HepG2 (cell line): ENCODE data around the gene TPD52L2. TPM values are rescaled to one million over a fixed set of nuclear protein-coding genes. Genes with fewer than 3 reads are reported as not detected.

ENCODE experiments used
- ATAC-seq: fragments of 200-7000 bp; cut with Tn5 transposase; 3 replicates; pipeline ENCODE4 v1.9.1; 2020; ENCODE audit warnings: mild to moderate bottlenecking, moderate library complexity
- BruUV-seq: library from RNA; stranded (reverse); fragments of 400-500 nt; replicated peaks from 2 replicates; lab custom pipeline; 2021; lab: Mats Ljungman, UMichigan
- CTCF ChIA-PET: fragments of 300-600 bp; formaldehyde crosslinking; extraction: SDS; loops from one replicate; lab custom pipeline; 2021; ENCODE audit warnings: low total read pairs, inconsistent platforms, low intra/inter-chr PET ratio; lab: Yijun Ruan, JAX
- POLR2A ChIA-PET: fragments of 350-600 bp; sonication (Branson Sonifier 250); formaldehyde crosslinking; loops from one replicate; lab custom pipeline; 2020; ENCODE audit warnings: antibody characterized with exemption, inconsistent platforms; lab: Yijun Ruan, JAX
- DNase-seq: peaks from one replicate; pipeline ENCODE4 v3.0.0-alpha.2; 2015; ENCODE audit warnings: low spot score
- FAIRE-seq: peaks from 3 replicates; lab custom pipeline; 2011; peaks lifted over from hg19 to GRCh38; lab: Jason Lieb, UNC
- H2AFZ ChIP-seq: one replicate; pipeline ENCODE4 v1.6.1; 2011; ENCODE audit warnings: low read length, inconsistent platforms
- H3K27ac ChIP-seq: fragments of 300-600 bp; 3 replicates; pipeline ENCODE4 v1.8.0; 2011; ENCODE audit warnings: mixed run types, mild to moderate bottlenecking, mixed read lengths, low read length, inconsistent platforms; ENCODE audit not compliant: insufficient read depth; ENCODE audit errors: extremely low read length
- H3K27me3 ChIP-seq, 2 experiments: fragments of 200-600 bp in 1 of 2; 2 replicates in 1 of 2; 3 replicates in 1 of 2; pipeline versions ENCODE4 v1.6.0 to v1.8.0; 2011; ENCODE audit warnings: low read length in 2 of 2, mild to moderate bottlenecking in 2 of 2, moderate library complexity in 2 of 2, inconsistent platforms in 1 of 2; ENCODE audit not compliant: insufficient read depth in 2 of 2, control insufficient read depth in 1 of 2
- H3K36me3 ChIP-seq, 2 experiments: fragments of 200-600 bp in 1 of 2; replicated peaks in 1 of 2; 2 replicates in 1 of 2; 3 replicates in 1 of 2; pipeline versions ENCODE4 v1.5.1 to v1.8.0; 2011; ENCODE audit warnings: low read length in 2 of 2, inconsistent platforms in 1 of 2; ENCODE audit not compliant: insufficient read depth in 2 of 2, control insufficient read depth in 1 of 2
- H3K4me1 ChIP-seq: 2 replicates; pipeline ENCODE4 v1.5.1; 2012; ENCODE audit warnings: low read length, inconsistent platforms; ENCODE audit not compliant: insufficient read depth
- H3K4me2 ChIP-seq: 2 replicates; pipeline ENCODE4 v1.6.0; 2011; ENCODE audit warnings: low read depth, low read length, inconsistent platforms
- H3K4me3 ChIP-seq, 3 experiments: fragments of 200-600 bp in 1 of 3; sonication (generic), shearing (Covaris generic) in 1 of 3; replicated peaks in 1 of 3; 2 replicates each; pipeline ENCODE4 v1.5.1; 2011 to 2016; ENCODE audit warnings: low read length in 3 of 3, inconsistent platforms in 2 of 3, low read depth in 2 of 3, mild to moderate bottlenecking in 2 of 3, control low read depth in 1 of 3, mixed read lengths in 1 of 3; ENCODE audit not compliant: insufficient read depth in 1 of 3
- H3K79me2 ChIP-seq: one replicate; pipeline ENCODE4 v1.6.1; 2011; ENCODE audit warnings: low read length, inconsistent platforms; ENCODE audit not compliant: insufficient read depth
- H3K9ac ChIP-seq: 2 replicates; pipeline ENCODE4 v1.6.0; 2011; ENCODE audit warnings: mild to moderate bottlenecking, low read depth, low read length, inconsistent platforms; ENCODE audit not compliant: insufficient read depth
- H3K9me3 ChIP-seq: 2 replicates; pipeline ENCODE4 v1.5.1; 2012; ENCODE audit warnings: mild to moderate bottlenecking, low read length
- H4K20me1 ChIP-seq: 2 replicates; pipeline ENCODE4 v1.6.0; 2011; ENCODE audit warnings: inconsistent platforms, mild to moderate bottlenecking, low read length, moderate library complexity; ENCODE audit not compliant: insufficient read depth
- AGO1 ChIP-seq: fragments of 200-400 bp; formaldehyde crosslinking; IDR thresholded peaks from 2 replicates; pipeline ENCODE4 v1.6.1; 2017; ENCODE audit warnings: mild to moderate bottlenecking, low read depth, low read length, moderate library complexity; ENCODE audit not compliant: poor library complexity, severe bottlenecking
- ARID2 ChIP-seq: sonication (generic); formaldehyde crosslinking; IDR thresholded peaks from 2 replicates; pipeline ENCODE4 v1.8.1; 2022; ENCODE audit warnings: mild to moderate bottlenecking, missing genetic modification reagents, borderline replicate concordance
- BORCS8-MEF2B ChIP-seq: sonication (generic); formaldehyde crosslinking; IDR thresholded peaks from 2 replicates; pipeline ENCODE4 v1.8.0; 2022; ENCODE audit warnings: mild to moderate bottlenecking, missing genetic modification reagents
- EEA1 ChIP-seq: sonication (generic); formaldehyde crosslinking; IDR thresholded peaks from 2 replicates; pipeline ENCODE4 v1.5.1; 2020; ENCODE audit warnings: mild to moderate bottlenecking, missing genetic modification reagents, borderline replicate concordance
- KMT2B ChIP-seq: IDR thresholded peaks from 2 replicates; pipeline ENCODE4 v1.6.1; 2016; ENCODE audit warnings: missing genetic modification reagents, missing compliant biosample characterization
- MAFG ChIP-seq: sonication (generic); formaldehyde crosslinking; IDR thresholded peaks from 2 replicates; pipeline ENCODE4 v1.5.1; 2020; ENCODE audit warnings: mild to moderate bottlenecking, missing genetic modification reagents
- MEF2D ChIP-seq: sonication (generic); formaldehyde crosslinking; IDR thresholded peaks from 2 replicates; pipeline ENCODE4 v1.5.1; 2020; ENCODE audit warnings: mild to moderate bottlenecking, missing genetic modification reagents
- SP1 ChIP-seq, 2 experiments: fragments of 450-650 bp in 1 of 2; sonication (generic) in 1 of 2; formaldehyde crosslinking in 1 of 2; IDR thresholded peaks; 2 replicates each; pipeline versions ENCODE4 v1.4.0 to v1.6.1; 2016 to 2020; ENCODE audit warnings: missing genetic modification reagents in 1 of 2
- TMF1 ChIP-seq: sonication (generic); formaldehyde crosslinking; IDR thresholded peaks from 2 replicates; pipeline ENCODE4 v1.8.1; 2022; ENCODE audit warnings: low read depth, missing genetic modification reagents
- ZFX ChIP-seq: sonication (generic); formaldehyde crosslinking; IDR thresholded peaks from 2 replicates; pipeline ENCODE4 v1.4.0; 2020; ENCODE audit warnings: mild to moderate bottlenecking, low read depth, missing genetic modification reagents, moderate library complexity
- ZNF354B ChIP-seq: sonication (generic); formaldehyde crosslinking; IDR thresholded peaks from 2 replicates; pipeline ENCODE4 v1.8.0; 2022; ENCODE audit warnings: mild to moderate bottlenecking, missing genetic modification reagents
- ZNF775 ChIP-seq: sonication (generic); formaldehyde crosslinking; IDR thresholded peaks from 2 replicates; pipeline ENCODE4 v1.4.0; 2020; ENCODE audit warnings: missing genetic modification reagents, mild to moderate bottlenecking, moderate library complexity, borderline replicate concordance
- WGBS: methylation state at CpG from one replicate; pipeline ENCODE4 v1.1.6; 2017; ENCODE audit warnings: low lambda C conversion rate; 5-methylcytosine and 5-hydroxymethylcytosine counted together
- in situ Hi-C: cut with HindIII; loops from 2 replicates; pipeline ENCODE4 v1.10.0; 2017; ENCODE audit warnings: low pct_unique_long_range_greater_than_20kb; ENCODE audit not compliant: extremely low pct_ligation_motif_present
- intact Hi-C: fragments of 100-400 bp; cut with micrococcal nuclease; formaldehyde crosslinking; loops from one replicate; pipeline ENCODE4 v1.10.0; 2022; ENCODE audit not compliant: unreplicated experiment
- polyA plus RNA-seq, 8 experiments: library from polyadenylated mRNA; depleted of rRNA in 3 of 8; stranded (reverse) in 7 of 8; unstranded in 1 of 8; fragments of >200 nt; fragmentation: Illumina TruSeq in 4 of 8; extraction: Trizol in 4 of 8; gene quantifications; 2 replicates each; pipeline versions ENCODE4 v1.2.1 to v1.2.3, GENCODE V29; 2011 to 2016; ENCODE audit warnings: low read depth in 4 of 8, missing spikeins in 1 of 8, mixed read lengths in 1 of 8; ENCODE audit not compliant: insufficient read depth in 1 of 8
- total RNA-seq, 5 experiments: library from RNA; depleted of rRNA; stranded (reverse); fragments of >200 nt; fragmentation: Illumina TruSeq; extraction: Trizol; gene quantifications; 2 replicates each; pipeline ENCODE4 v1.2.3, GENCODE V29; 2016; ENCODE audit warnings: low read depth in 1 of 5
- TF ChIP-seq, protein P1 (sequence below): sonication (generic); formaldehyde crosslinking; conservative IDR thresholded peaks from 2 replicates; pipeline ENCODE4 v1.4.0; 2020; ENCODE audit warnings: missing genetic modification reagents
- TF ChIP-seq, protein P2 (sequence below): sonication (generic); formaldehyde crosslinking; IDR thresholded peaks from 2 replicates; pipeline ENCODE4 v1.5.1; 2020; ENCODE audit warnings: missing genetic modification reagents, mild to moderate bottlenecking, borderline replicate concordance
- TF ChIP-seq, protein P3 (sequence below): sonication (generic); formaldehyde crosslinking; IDR thresholded peaks from 2 replicates; pipeline ENCODE4 v1.4.0; 2020; ENCODE audit warnings: missing genetic modification reagents
- TF ChIP-seq, protein P4 (sequence below): sonication (generic); formaldehyde crosslinking; IDR thresholded peaks from 2 replicates; pipeline ENCODE4 v1.8.0; 2023; ENCODE audit warnings: mild to moderate bottlenecking, missing genetic modification reagents

TPD52L2 gene
- total and polyA plus RNA-seq, 2 of the 13 experiments (the other 11 are each of a cell fraction or from before 2014, with no cell fraction given), result 156 to 184 TPM

DNA sequence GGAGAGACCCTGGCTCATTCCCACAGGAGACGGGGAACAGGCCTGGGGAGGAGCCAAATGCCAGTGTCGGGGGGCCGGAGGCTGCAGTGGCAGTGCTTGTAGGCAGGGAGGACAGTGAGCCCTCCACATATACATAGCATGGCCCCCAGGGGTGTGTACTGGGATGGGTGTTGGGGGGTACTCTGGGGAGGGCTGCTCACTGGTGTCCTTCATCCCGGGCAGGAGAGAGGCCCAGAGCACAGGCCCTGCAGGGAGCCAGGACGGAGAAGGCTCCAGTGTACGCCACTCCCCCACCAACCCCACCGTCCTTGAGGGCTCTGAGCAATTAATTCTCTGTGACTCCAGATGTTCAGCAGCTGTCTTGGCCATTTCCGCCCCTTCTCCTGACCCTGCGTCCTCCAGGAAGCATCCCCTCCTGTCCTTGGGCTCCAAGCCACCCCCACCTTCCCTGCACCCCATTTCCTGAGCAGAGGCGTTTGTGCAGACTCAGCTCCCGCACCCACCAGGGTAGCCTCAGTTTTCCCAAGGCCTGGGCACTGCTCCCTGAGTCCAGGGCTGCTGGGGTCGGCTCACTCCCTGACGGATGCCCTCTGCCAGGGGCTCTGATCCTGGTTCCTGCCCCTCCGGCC, 7.2 kb upstream of the TPD52L2 start:
- no peaks in the 10 kb centered on the region for H4K20me1 ChIP-seq
- peak overlapping the region; percentile 47 for H3K27ac ChIP-seq
- BruUV-seq, result no TSS peak
- H3K9ac ChIP-seq, result peak overlapping the region; percentile 60
- no peaks in the 10 kb centered on the region for H3K79me2 ChIP-seq
- H3K4me3 ChIP-seq, result peak overlapping the region; percentile 42 to 65 (median 46)
- ATAC-seq, result peak; percentile 40
- 13% methylated on average over 14 of the region's 14 CpGs for WGBS
- in situ Hi-C loops, result loop anchor here (5.0 kb wide), 3 partner anchors 36 to 151 kb away; partner anchors contain the start of genes ARFRP1 and ZGPAT
- H3K4me2 ChIP-seq, result peak overlapping the region; percentile 87
- intact Hi-C loops, result no loop called here
- ChIA-PET CTCF (interaction anchor here (1.3 to 1.4 kb wide), 2 partner anchors 72 to 151 kb away, joined by 4 to 5 read pairs; no protein-coding TSS in a partner anchor), POLR2A (interaction anchor here (0.7 to 1.8 kb wide), 11 partner anchors 10 to 196 kb away, joined by 3 to 15 read pairs (median 4); partner anchors contain the start of genes PRPF6 and SLC2A4RG)
- H3K9me3 ChIP-seq, result no peaks in the 10 kb centered on the region
- H3K36me3 ChIP-seq, result peaks cover 0 to 2% of the 10 kb centered on the region in 2 experiments; a peak in 1 of 5 replicates
- peaks cover 3 to 11% of the 10 kb centered on the region in 2 experiments; a peak in 4 of 5 replicates for H3K27me3 ChIP-seq
- H3K4me1 ChIP-seq, result peaks cover 62% of the 10 kb centered on the region
- no peak for DNase-seq
- FAIRE-seq, result peak; percentile 21
- no peak overlapping the region for H2AFZ ChIP-seq
- TF ChIP-seq EEA1 (CRISPR knock-in tag) (0 out of 2 replicates have a peak, but pooled peaks have one; percentile 37), KMT2B (CRISPR knock-in tag) (no peak), MAFG (CRISPR knock-in tag) (peak; percentile 32; the same call in 1 of the 2 replicates), AGO1 (peak; percentile 96), SP1 (IDR thresholded peaks at IDR 0.05) (no peak), SP1 (CRISPR knock-in tag; IDR thresholded peaks at IDR 0.05) (no peak), MEF2D (CRISPR knock-in tag) (peak; percentile 28; the same call in 1 of the 2 replicates), TMF1 (CRISPR knock-in tag) (0 out of 2 replicates have a peak, but pooled peaks have one; percentile 10), ZNF775 (peak; percentile 33; the same call in 1 of the 2 replicates), ZFX (CRISPR knock-in tag) (peak; percentile 14; the same call in 1 of the 2 replicates), BORCS8-MEF2B (CRISPR knock-in tag) (0 out of 2 replicates have a peak, but pooled peaks have one; percentile 13), ZNF354B (CRISPR knock-in tag) (peak; percentile 80; the same call in 1 of the 2 replicates), ARID2 (CRISPR knock-in tag) (no peak)
- TF ChIP-seq, protein P1, sequence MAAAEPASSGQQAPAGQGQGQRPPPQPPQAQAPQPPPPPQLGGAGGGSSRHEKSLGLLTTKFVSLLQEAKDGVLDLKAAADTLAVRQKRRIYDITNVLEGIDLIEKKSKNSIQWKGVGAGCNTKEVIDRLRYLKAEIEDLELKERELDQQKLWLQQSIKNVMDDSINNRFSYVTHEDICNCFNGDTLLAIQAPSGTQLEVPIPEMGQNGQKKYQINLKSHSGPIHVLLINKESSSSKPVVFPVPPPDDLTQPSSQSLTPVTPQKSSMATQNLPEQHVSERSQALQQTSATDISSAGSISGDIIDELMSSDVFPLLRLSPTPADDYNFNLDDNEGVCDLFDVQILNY, result 0 out of 2 replicates have a peak, but pooled peaks have one; percentile 7
- TF ChIP-seq, protein P2, sequence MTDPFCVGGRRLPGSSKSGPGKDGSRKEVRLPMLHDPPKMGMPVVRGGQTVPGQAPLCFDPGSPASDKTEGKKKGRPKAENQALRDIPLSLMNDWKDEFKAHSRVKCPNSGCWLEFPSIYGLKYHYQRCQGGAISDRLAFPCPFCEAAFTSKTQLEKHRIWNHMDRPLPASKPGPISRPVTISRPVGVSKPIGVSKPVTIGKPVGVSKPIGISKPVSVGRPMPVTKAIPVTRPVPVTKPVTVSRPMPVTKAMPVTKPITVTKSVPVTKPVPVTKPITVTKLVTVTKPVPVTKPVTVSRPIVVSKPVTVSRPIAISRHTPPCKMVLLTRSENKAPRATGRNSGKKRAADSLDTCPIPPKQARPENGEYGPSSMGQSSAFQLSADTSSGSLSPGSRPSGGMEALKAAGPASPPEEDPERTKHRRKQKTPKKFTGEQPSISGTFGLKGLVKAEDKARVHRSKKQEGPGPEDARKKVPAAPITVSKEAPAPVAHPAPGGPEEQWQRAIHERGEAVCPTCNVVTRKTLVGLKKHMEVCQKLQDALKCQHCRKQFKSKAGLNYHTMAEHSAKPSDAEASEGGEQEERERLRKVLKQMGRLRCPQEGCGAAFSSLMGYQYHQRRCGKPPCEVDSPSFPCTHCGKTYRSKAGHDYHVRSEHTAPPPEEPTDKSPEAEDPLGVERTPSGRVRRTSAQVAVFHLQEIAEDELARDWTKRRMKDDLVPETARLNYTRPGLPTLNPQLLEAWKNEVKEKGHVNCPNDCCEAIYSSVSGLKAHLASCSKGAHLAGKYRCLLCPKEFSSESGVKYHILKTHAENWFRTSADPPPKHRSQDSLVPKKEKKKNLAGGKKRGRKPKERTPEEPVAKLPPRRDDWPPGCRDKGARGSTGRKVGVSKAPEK (CRISPR knock-in tag), result 0 out of 2 replicates have a peak, but pooled peaks have one; percentile 1
- TF ChIP-seq, protein P3, sequence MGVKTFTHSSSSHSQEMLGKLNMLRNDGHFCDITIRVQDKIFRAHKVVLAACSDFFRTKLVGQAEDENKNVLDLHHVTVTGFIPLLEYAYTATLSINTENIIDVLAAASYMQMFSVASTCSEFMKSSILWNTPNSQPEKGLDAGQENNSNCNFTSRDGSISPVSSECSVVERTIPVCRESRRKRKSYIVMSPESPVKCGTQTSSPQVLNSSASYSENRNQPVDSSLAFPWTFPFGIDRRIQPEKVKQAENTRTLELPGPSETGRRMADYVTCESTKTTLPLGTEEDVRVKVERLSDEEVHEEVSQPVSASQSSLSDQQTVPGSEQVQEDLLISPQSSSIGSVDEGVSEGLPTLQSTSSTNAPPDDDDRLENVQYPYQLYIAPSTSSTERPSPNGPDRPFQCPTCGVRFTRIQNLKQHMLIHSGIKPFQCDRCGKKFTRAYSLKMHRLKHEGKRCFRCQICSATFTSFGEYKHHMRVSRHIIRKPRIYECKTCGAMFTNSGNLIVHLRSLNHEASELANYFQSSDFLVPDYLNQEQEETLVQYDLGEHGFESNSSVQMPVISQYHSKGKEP, result no peak
- TF ChIP-seq, protein P4, sequence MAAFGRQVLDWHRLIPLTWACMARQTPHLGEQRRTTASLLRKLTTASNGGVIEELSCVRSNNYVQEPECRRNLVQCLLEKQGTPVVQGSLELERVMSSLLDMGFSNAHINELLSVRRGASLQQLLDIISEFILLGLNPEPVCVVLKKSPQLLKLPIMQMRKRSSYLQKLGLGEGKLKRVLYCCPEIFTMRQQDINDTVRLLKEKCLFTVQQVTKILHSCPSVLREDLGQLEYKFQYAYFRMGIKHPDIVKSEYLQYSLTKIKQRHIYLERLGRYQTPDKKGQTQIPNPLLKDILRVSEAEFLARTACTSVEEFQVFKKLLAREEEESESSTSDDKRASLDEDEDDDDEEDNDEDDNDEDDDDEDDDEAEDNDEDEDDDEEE, result peak; percentile 77; the same call in 1 of the 2 replicates
